ENCODE results near the gene FADS1. TPM values are rescaled to one million over a fixed set of nuclear protein-coding genes. Genes with fewer than 3 reads are reported as not detected.

Gene FADS1
- total and polyA plus RNA-seq, 2 donors from 2014 or later: 6.7 to 19.5 TPM

- FAIRE-seq (no peak), DNase-seq (no peak)
- intact Hi-C loops (cut with DNase I): no loop called here
- Histone ChIP-seq H3K9ac (ENCODE audit: low read length in 3 of 3) (no peak overlapping the region), H3K9me3 (ENCODE audit: control insufficient read depth in 2 of 3, insufficient read depth in 1 of 3, low read length in 3 of 3) (no peaks in the 10 kb centered on the region), H3K27me3 (ENCODE audit: control insufficient read depth, insufficient read depth, low read length) (no peaks in the 10 kb centered on the region), H3K4me1 (ENCODE audit: control insufficient read depth in 2 of 3, insufficient read depth in 2 of 3, low read depth in 1 of 3, low read length in 3 of 3) (peaks cover 0 to 7% (median 0%) of the 10 kb centered on the region in 3 donors), H3K4me3 (ENCODE audit: low read length in 3 of 3) (no peak overlapping the region), H3K27ac (ENCODE audit: low read depth in 2 of 2, low read length in 2 of 2) (no peak overlapping the region), H3K36me3 (ENCODE audit: control insufficient read depth in 2 of 3, insufficient read depth in 3 of 3, low read length in 3 of 3) (no peaks in the 10 kb centered on the region)
- no peak for TF ChIP-seq CTCF (IDR thresholded peaks at IDR 0.05; ENCODE audit: borderline replicate concordance, extremely low read depth, insufficient read depth)
Observed at GRCh38 chr11:61771195-61771894, 45.5 kb downstream of the FADS1 start.

- no peak overlapping the region for H3K9ac ChIP-seq (ENCODE audit: low read length in 3 of 3)
- H3K9me3 ChIP-seq (ENCODE audit: control insufficient read depth in 2 of 3, insufficient read depth in 1 of 3, low read length in 3 of 3): no peaks in the 10 kb centered on the region
- intact Hi-C loops (cut with DNase I): no loop called here
- no peak for TF ChIP-seq CTCF (IDR thresholded peaks at IDR 0.05; ENCODE audit: borderline replicate concordance, extremely low read depth, insufficient read depth)
- no peak for FAIRE-seq
- H3K36me3 ChIP-seq (ENCODE audit: control insufficient read depth in 2 of 3, insufficient read depth in 3 of 3, low read length in 3 of 3): no peaks in the 10 kb centered on the region
- no peak overlapping the region for H3K4me3 ChIP-seq (ENCODE audit: low read length in 3 of 3)
- H3K27ac ChIP-seq (ENCODE audit: low read depth in 2 of 2, low read length in 2 of 2): no peak overlapping the region
- H3K27me3 ChIP-seq (ENCODE audit: control insufficient read depth, insufficient read depth, low read length): no peaks in the 10 kb centered on the region
- no peak for DNase-seq
- H3K4me1 ChIP-seq (ENCODE audit: control insufficient read depth in 2 of 3, insufficient read depth in 2 of 3, low read depth in 1 of 3, low read length in 3 of 3): peaks cover 0 to 7% (median 0%) of the 10 kb centered on the region in 3 donors
Observed at GRCh38 chr11:61769946-61770683, 46.7 kb downstream of the FADS1 start.

GRCh38 chr11:61769169-61769920, 47.5 kb downstream of the FADS1 start:
- Histone ChIP-seq H3K36me3 (ENCODE audit: control insufficient read depth in 2 of 3, insufficient read depth in 3 of 3, low read length in 3 of 3) (no peaks in the 10 kb centered on the region), H3K9ac (ENCODE audit: low read length in 3 of 3) (no peak overlapping the region), H3K27ac (ENCODE audit: low read depth in 2 of 2, low read length in 2 of 2) (no peak overlapping the region), H3K27me3 (ENCODE audit: control insufficient read depth, insufficient read depth, low read length) (no peaks in the 10 kb centered on the region), H3K9me3 (ENCODE audit: control insufficient read depth in 2 of 3, insufficient read depth in 1 of 3, low read length in 3 of 3) (no peaks in the 10 kb centered on the region), H3K4me1 (ENCODE audit: control insufficient read depth in 2 of 3, insufficient read depth in 2 of 3, low read depth in 1 of 3, low read length in 3 of 3) (peaks cover 0 to 7% (median 0%) of the 10 kb centered on the region in 3 donors), H3K4me3 (ENCODE audit: low read length in 3 of 3) (no peak overlapping the region)
- TF ChIP-seq CTCF (IDR thresholded peaks at IDR 0.05; ENCODE audit: borderline replicate concordance, extremely low read depth, insufficient read depth): no peak
- DNase-seq: peak in 1 of 5 donors; percentile 74
- FAIRE-seq: no peak
- intact Hi-C loops (cut with DNase I): no loop called here
